Measurements from ENCODE around the gene NEK7. TPM values are rescaled to one million over a fixed set of nuclear protein-coding genes. Genes with fewer than 3 reads are reported as not detected.

The NEK7 gene
- total RNA-seq, 1 donor from 2014 or later: 63.2 TPM

GRCh38 chr1:198143797-198144196 lies 13.0 kb upstream of the NEK7 start:
- H3K27ac Mint-ChIP-seq: no peak overlapping the region
- H3K27me3 Mint-ChIP-seq (ENCODE audit: low read depth): no peaks in the 10 kb centered on the region
- H3K9me3 Mint-ChIP-seq: peaks cover 22% of the 10 kb centered on the region
- TF ChIP-seq CTCF (IDR thresholded peaks at IDR 0.05; ENCODE audit: unreplicated experiment): no peak
- no peak overlapping the region for H3K4me3 Mint-ChIP-seq
- DNase-seq (ENCODE audit: low spot score in 2 of 2, unreplicated experiment in 2 of 2): no peak
- peaks cover 2% of the 10 kb centered on the region for H3K36me3 Mint-ChIP-seq
- H3K4me1 Mint-ChIP-seq: peaks cover 3% of the 10 kb centered on the region

- no peak for TF ChIP-seq CTCF (IDR thresholded peaks at IDR 0.05; ENCODE audit: unreplicated experiment)
These were observed 9.6 kb upstream of the NEK7 start for GRCh38 chr1:198147216-198147615.

GRCh38 chr1:198150369-198150768 lies 6.4 kb upstream of the NEK7 start:
- Mint-ChIP-seq H3K36me3 (no peaks in the 10 kb centered on the region), H3K4me3 (no peak overlapping the region), H3K27me3 (ENCODE audit: low read depth) (no peaks in the 10 kb centered on the region), H3K9me3 (no peaks in the 10 kb centered on the region), H3K4me1 (peaks cover 12% of the 10 kb centered on the region), H3K27ac (no peak overlapping the region)
- no peak for DNase-seq (ENCODE audit: low spot score in 2 of 2, unreplicated experiment in 2 of 2)
- TF ChIP-seq CTCF (IDR thresholded peaks at IDR 0.05; ENCODE audit: unreplicated experiment): no peak

More at GRCh38 chr1:198147216-198147615, 9.6 kb upstream of the NEK7 start:
- H3K36me3 Mint-ChIP-seq: no peaks in the 10 kb centered on the region
- H3K4me1 Mint-ChIP-seq: peaks cover 8% of the 10 kb centered on the region
- no peaks in the 10 kb centered on the region for H3K27me3 Mint-ChIP-seq (ENCODE audit: low read depth)
- H3K4me3 Mint-ChIP-seq: no peak overlapping the region
- no peak overlapping the region for H3K27ac Mint-ChIP-seq
- no peak for DNase-seq (ENCODE audit: low spot score in 2 of 2, unreplicated experiment in 2 of 2)
- H3K9me3 Mint-ChIP-seq: no peaks in the 10 kb centered on the region

GRCh38 chr1:198151688-198152087 lies 5.1 kb upstream of the NEK7 start:
- H3K9me3 Mint-ChIP-seq: no peaks in the 10 kb centered on the region
- H3K36me3 Mint-ChIP-seq: no peaks in the 10 kb centered on the region
- H3K27ac Mint-ChIP-seq: peak overlapping the region; percentile 44
- peaks cover 18% of the 10 kb centered on the region for H3K4me1 Mint-ChIP-seq
- no peak for TF ChIP-seq CTCF (IDR thresholded peaks at IDR 0.05; ENCODE audit: unreplicated experiment)
- H3K27me3 Mint-ChIP-seq (ENCODE audit: low read depth): no peaks in the 10 kb centered on the region
- DNase-seq (ENCODE audit: low spot score in 2 of 2, unreplicated experiment in 2 of 2): no peak
- no peak overlapping the region for H3K4me3 Mint-ChIP-seq

- no peaks in the 10 kb centered on the region for H3K36me3 Mint-ChIP-seq
- H3K9me3 Mint-ChIP-seq: no peaks in the 10 kb centered on the region
- H3K27ac Mint-ChIP-seq: no peak overlapping the region
- no peak overlapping the region for H3K4me3 Mint-ChIP-seq
- peaks cover 22% of the 10 kb centered on the region for H3K4me1 Mint-ChIP-seq
- no peaks in the 10 kb centered on the region for H3K27me3 Mint-ChIP-seq (ENCODE audit: low read depth)
- DNase-seq (ENCODE audit: low spot score in 2 of 2, unreplicated experiment in 2 of 2): no peak
- TF ChIP-seq CTCF (IDR thresholded peaks at IDR 0.05; ENCODE audit: unreplicated experiment): no peak
These were observed 3.7 kb upstream of the NEK7 start for GRCh38 chr1:198153103-198153502.

GRCh38 chr1:198153804-198154203 lies 3.0 kb upstream of the NEK7 start:
- TF ChIP-seq CTCF (IDR thresholded peaks at IDR 0.05; ENCODE audit: unreplicated experiment): no peak
- no peak for DNase-seq (ENCODE audit: low spot score in 2 of 2, unreplicated experiment in 2 of 2)
- Mint-ChIP-seq H3K4me3 (no peak overlapping the region), H3K9me3 (no peaks in the 10 kb centered on the region), H3K27ac (no peak overlapping the region), H3K36me3 (no peaks in the 10 kb centered on the region), H3K27me3 (ENCODE audit: low read depth) (no peaks in the 10 kb centered on the region), H3K4me1 (peaks cover 22% of the 10 kb centered on the region)

Measured in mesothelial cell of epicardium (in vitro differentiated cells).